Activated CD4-positive, alpha-beta T cell treated with anti-CD3 and anti-CD28 coated beads, Interleukin-10, Interleukin-2, amounts not matched to agents 100 ng/mL and 50 ng/mL, durations not matched to agents 16 hours and 8 hours (primary cell): ENCODE data around the gene VARS1.

Experiments
- DNase-seq: peaks from one replicate; pipeline ENCODE4 v3.0.0-alpha.2; 2020

Gene VARS1

DNA sequence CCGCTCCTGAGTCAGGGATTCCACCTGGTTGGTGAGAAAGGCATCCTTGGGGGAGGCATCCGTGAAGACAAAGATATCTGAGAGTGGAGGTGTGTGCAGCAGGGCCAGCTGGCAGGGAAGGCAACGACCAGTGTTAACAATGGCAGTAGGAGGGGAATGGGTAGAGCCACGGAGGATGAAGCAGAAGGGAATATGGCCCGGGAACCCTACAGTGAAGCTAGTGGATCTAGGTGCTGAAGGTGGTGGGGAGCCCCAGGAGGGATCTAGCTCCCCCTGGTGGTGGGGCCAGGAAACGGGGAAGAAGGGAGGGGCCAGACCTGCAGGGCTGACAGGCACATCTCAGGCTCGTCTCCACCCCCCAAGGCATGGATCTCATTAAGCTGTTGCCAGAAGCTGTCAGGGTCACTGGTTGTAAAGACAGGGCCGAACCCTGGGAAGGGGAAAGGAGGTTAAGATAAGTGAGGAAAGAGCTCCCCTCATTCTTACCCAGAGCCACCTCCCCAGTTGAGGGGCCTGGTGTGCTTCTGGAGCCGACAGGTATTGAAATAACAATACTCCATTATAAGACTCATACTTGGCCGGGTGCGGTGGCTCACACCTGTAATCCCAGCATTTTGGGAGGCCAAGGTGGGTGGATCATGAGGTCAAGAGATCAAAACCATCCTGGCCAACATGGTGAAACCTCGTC, 25.7 kb downstream of the VARS1 start:
- peak; percentile 90 for DNase-seq

DNA sequence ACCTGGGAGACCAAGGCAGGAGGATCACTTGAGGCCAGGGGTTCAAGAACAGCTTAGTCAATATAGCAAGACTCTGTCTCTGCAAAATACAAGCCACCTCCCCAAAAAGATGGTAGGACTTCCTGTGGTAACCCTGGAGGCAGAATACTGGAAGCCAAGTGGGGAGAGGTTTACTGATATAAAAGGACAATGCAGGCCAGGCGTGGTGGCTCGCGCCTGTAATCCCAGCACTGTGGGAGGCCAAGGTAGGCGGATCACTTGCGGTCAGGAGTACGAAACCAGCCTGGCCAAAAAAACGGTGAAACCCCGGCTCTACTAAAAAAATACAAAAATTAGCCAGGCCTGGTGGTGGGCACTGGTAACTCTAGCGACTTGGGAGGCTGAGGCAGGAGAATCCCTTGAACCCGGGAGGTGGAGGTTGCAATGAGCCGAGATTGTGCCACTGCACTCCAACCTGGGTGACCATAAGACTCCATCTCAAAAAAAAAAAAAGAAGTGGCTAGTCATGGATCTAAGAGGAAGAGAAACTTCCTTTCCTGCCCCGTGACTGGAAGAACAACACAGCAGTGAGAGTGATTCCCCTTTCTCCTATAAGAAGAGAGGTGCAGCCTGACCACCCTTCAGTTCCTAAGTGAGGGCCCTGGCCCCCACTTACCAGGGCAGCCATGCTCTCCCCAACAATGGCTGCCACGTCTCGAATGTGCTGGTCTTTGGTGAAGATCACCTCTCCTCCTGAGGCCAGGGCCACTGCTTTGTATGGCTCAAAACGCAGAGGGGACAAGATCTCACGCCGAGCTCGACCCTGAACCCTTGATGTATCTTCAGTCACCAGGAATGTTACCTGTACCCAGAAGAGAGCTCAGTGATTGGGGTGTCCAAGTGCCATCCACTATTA, 26.9 kb downstream of the VARS1 start:
- DNase-seq = no peak

- no peak for DNase-seq
These were observed 28.4 kb downstream of the VARS1 start for GRCh38 chr6:31767096-31767645.

GRCh38 chr6:31765910-31766794, 29.4 kb downstream of the VARS1 start:
- DNase-seq = no peak

DNA sequence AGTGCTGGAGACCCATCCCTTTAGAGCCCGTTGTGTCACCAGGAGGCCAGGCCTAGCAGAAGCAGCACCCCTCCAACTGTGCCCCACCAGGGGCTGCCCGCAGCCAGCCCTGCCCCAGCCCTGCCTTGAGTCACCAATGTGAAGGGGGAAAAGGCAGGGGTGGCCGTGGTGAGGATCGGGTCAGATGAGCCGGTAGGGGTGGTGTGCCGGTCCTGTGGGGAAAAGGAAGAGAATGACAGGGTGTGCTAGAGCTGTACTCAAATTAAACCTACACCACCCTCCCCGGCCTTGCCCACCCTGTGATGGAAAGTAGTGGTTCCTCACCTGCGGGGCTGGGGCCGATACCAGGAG, 30.0 kb downstream of the VARS1 start:
- no peak for DNase-seq

- no peak for DNase-seq
These were observed 31.4 kb downstream of the VARS1 start for GRCh38 chr6:31764198-31764597.

DNA sequence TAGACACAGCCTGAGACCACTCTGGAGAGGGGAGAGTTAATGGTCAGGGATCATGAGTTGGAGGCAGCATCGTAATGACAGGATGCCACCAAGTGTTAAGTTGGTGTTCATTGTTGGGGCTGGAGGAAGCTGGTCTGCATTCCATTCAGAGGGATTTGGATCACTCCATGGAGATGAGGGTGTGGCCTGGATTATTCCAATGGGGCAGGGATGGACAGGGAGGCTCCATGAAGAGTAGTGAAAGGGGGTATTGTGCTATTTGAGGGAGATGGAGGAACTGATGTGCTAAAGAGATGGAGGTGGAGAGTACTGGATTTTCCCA, 32.0 kb downstream of the VARS1 start:
- DNase-seq = no peak

GRCh38 chr6:31762878-31763618, 32.5 kb downstream of the VARS1 start:
- DNase-seq = no peak

DNA sequence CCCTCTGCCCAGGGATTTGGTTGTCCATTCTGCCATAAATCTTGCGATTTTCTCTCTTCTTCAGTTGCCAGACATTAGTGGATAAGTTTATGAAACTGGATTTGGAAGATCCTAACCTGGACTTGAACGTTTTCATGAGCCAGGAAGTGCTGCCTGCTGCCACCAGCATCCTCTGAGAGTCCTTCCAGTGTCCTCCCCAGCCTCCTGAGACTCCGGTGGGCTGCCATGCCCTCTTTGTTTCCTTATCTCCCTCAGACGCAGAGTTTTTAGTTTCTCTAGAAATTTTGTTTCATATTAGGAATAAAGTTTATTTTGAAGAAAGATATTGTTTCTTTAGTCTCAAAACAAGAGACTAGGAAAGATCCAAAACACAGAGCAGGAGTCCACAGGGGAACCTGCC, 33.2 kb downstream of the VARS1 start, which contains the start of gene SAPCD1:
Gene SAPCD1 (plus strand): TSS at position 301 of the 400 bp plus-strand sequence. CDS start 399 bp downstream, outside the sequence.
- no peak for DNase-seq

DNA sequence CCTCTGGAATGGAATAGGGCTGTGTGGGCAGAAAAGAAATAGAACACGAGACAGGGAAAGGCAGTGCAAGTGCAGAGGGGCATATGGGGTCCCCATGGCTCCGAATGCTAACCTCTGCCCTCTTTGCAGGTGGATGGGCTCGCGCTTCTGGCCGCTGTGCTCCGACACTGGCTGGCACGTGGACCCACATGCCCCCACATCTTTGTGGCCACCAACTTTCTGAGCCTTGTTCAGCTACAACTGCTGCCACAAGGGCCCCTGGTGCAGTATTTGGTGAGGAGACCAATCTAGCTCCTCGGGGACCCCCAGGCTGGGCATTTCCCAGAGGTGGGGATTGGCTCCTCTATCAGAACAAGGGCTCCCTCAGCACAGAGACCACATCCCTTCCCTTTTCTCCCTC, 34.2 kb downstream of the VARS1 start:
- DNase-seq = no peak

DNA sequence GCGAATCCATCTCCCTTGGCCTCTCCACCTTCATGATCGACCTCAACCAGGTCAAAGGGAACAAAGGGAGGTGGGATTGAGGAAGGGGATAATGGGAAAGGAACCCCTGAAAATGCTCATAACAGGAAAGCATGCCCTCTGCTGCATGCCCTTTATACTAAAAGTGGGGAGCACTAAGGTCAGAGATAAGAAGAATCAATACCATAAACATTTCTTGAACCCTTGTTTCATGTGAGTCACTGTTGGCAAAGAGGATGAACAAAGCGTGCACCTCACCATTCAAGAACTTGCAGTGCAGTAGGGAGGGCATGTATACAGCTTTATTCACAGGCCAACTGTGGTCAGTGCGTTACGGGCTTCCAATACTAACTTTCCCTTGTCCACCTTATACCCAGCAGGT, 34.8 kb downstream of the VARS1 start:
- no peak for DNase-seq

- no peak for DNase-seq
These were observed 37.3 kb downstream of the VARS1 start for GRCh38 chr6:31758281-31758680.

DNA sequence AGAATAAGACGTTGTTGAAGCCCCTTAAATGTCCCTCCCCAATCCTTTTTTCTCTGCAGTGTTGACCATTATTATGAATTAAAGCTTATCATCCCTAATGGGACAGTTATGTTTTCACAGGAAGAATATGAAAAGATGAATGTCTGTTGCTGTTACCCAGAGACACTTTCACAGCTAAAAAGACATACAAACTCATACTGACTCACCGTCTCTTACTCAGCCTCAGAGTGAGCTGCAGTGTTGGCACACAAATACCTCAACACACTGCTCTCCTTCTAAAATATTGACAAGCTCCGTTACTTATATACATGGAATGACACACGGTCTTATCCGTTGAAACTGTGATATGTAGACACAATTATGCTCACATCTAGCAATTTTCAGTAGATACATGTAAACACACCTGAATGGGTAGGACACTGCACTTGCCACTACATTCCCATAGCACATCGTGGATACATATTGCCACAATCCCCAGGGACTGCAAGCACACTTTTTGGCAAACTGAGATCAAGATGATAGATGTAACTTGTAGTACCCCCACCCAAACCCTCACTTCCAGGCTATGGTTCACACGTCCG, 42.7 kb downstream of the VARS1 start:
- no peak for DNase-seq

DNA sequence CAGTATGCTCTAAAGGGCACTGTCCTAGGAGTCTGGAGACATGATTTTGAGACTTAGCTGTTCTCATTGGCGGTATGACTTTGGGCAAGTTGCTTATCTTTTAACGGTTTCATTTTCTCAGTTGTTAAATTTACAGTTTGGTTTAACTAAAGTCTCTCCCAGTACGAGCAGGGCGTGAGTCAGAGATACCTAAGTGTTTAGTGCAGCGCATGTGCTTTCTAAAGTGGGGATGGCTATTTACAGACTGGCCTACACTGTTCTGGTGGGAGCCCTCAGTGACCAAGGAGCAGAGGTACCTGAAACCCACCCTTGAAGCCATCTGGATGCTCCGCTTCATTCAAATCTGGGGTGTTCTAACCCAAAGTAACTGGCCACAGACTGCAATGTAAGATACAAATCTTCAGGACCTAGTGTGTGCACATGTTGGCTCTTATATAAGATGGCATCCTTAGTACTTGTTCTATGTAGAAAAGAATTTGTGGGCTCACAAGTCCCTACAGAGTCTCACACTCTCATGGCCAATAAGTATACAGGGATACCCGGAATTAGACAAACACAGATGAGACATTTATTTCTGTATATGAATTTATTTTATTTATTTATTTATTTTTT, 45.0 kb downstream of the VARS1 start:
- DNase-seq = no peak

- no peak for DNase-seq
These were observed 46.1 kb downstream of the VARS1 start for GRCh38 chr6:31749301-31750036.
